Right cardiac atrium (tissue), 5 donors: ENCODE data around the gene NET1. TPM values are rescaled to one million over a fixed set of nuclear protein-coding genes. Genes with fewer than 3 reads are reported as not detected.

Experiments used
- ATAC-seq, 2 donors: fragments of 200-7000 bp; cut with Tn5 transposase; one replicate each; pipeline versions ENCODE4 v1.8.0 to v1.9.1; 2020; ENCODE audit warnings: moderate library complexity in 2 of 2, mild to moderate bottlenecking in 1 of 2
- DNase-seq, 3 donors: peaks; one replicate each; pipeline ENCODE4 v3.0.0-alpha.2; 2020
- H3K27ac ChIP-seq: one replicate; pipeline ENCODE4 v1.5.1; 2013; ENCODE audit warnings: mild to moderate bottlenecking, low read length, control low read depth, moderate library complexity
- H3K27me3 ChIP-seq: one replicate; pipeline ENCODE4 v1.6.1; 2013; ENCODE audit not compliant: control insufficient read depth, insufficient read depth
- H3K4me1 ChIP-seq: one replicate; pipeline ENCODE4 v1.6.1; 2013; ENCODE audit warnings: low read length; ENCODE audit not compliant: control insufficient read depth, insufficient read depth
- H3K4me3 ChIP-seq: one replicate; pipeline ENCODE4 v1.5.1; 2013; ENCODE audit warnings: low read length, control low read depth
- H3K9me3 ChIP-seq: one replicate; pipeline ENCODE4 v1.6.1; 2013; ENCODE audit warnings: low read length; ENCODE audit not compliant: control insufficient read depth
- WGBS: extraction: QIAGEN DNeasy Blood & Tissue Kit; methylation state at CpG from one replicate; pipeline ENCODE4 v1.1.7; 2013; 5-methylcytosine and 5-hydroxymethylcytosine counted together
- intact Hi-C, 4 donors: fragments of 100-400 bp; cut with DNase I; formaldehyde crosslinking; loops; one replicate each; pipeline versions ENCODE4 v1.11.0 to v1.14.0; 2022 to 2023
- polyA plus RNA-seq: library from polyadenylated mRNA; stranded (reverse); fragments of 200-250 nt; gene quantifications from one replicate; pipeline ENCODE4 v1.2.3, GENCODE V29; 2013
- total RNA-seq, 4 donors: library from RNA; stranded (reverse); fragmentation: NEBNext Ultra II Directional; extraction: Animal tissue kit (Norgen Biotek cat#: 25700); gene quantifications; one replicate each; pipeline ENCODE4 v1.2.1, GENCODE V29; 2021
- donor health status: healthy with polysubstance abuse.
- donor health status: DM: no; HTN: yes; CAD: no.
- donor health status: DM: no; HTN: no; CAD: no.
- donor health status: DM: no; HTN: yes; CAD: no; lungs with severe emphysema.
- donor health status: DM: yes; HTN: yes; CAD: no.

The NET1 gene
- total and polyA plus RNA-seq, 5 donors = 6.7 to 26.6 (median 16.9) TPM

- intact Hi-C loops = no loop called here
- WGBS = 87% methylated on average over 27 of the region's 27 CpGs
- ATAC-seq (peak in 1 of 2 donors; percentile 54), DNase-seq (no peak)
- H3K27ac ChIP-seq = no peak overlapping the region
- no peaks in the 10 kb centered on the region for H3K4me1 ChIP-seq
- H3K9me3 ChIP-seq = no peaks in the 10 kb centered on the region
- H3K27me3 ChIP-seq = no peaks in the 10 kb centered on the region
- no peak overlapping the region for H3K4me3 ChIP-seq
Observed at GRCh38 chr10:5488272-5489161, 76.2 kb downstream of the NET1 start.

- intact Hi-C loops = no loop called here
- no peak overlapping the region for H3K4me3 ChIP-seq
- H3K4me1 ChIP-seq = no peaks in the 10 kb centered on the region
- no peak for ATAC-seq
- 92% methylated on average over 4 of the region's 4 CpGs for WGBS
- DNase-seq = no peak
- no peaks in the 10 kb centered on the region for H3K9me3 ChIP-seq
- no peaks in the 10 kb centered on the region for H3K27me3 ChIP-seq
- H3K27ac ChIP-seq = no peak overlapping the region
Observed at GRCh38 chr10:5490032-5490431, 77.7 kb downstream of the NET1 start.

GRCh38 chr10:5490698-5491464 lies 78.5 kb downstream of the NET1 start:
- Histone ChIP-seq H3K9me3 (no peaks in the 10 kb centered on the region), H3K4me3 (no peak overlapping the region), H3K4me1 (no peaks in the 10 kb centered on the region), H3K27me3 (no peaks in the 10 kb centered on the region), H3K27ac (no peak overlapping the region)
- DNase-seq (peak in 1 of 3 donors; percentile 9), ATAC-seq (no peak)
- WGBS = 86% methylated on average over 10 of the region's 10 CpGs
- intact Hi-C loops = no loop called here

GRCh38 chr10:5491477-5491876 lies 79.1 kb downstream of the NET1 start:
- no peaks in the 10 kb centered on the region for H3K4me1 ChIP-seq
- H3K27ac ChIP-seq = no peak overlapping the region
- no peak overlapping the region for H3K4me3 ChIP-seq
- H3K9me3 ChIP-seq = no peaks in the 10 kb centered on the region
- intact Hi-C loops = no loop called here
- H3K27me3 ChIP-seq = no peaks in the 10 kb centered on the region
- 92% methylated on average over 7 of the region's 7 CpGs for WGBS
- DNase-seq = peak in 1 of 3 donors; percentile 31
- no peak for ATAC-seq

GRCh38 chr10:5492322-5492855 lies 80.0 kb downstream of the NET1 start:
- no peak for DNase-seq
- no peaks in the 10 kb centered on the region for H3K27me3 ChIP-seq
- no peak for ATAC-seq
- WGBS = 94% methylated on average over 4 of the region's 4 CpGs
- intact Hi-C loops = no loop called here
- no peak overlapping the region for H3K4me3 ChIP-seq
- no peaks in the 10 kb centered on the region for H3K4me1 ChIP-seq
- no peak overlapping the region for H3K27ac ChIP-seq
- H3K9me3 ChIP-seq = no peaks in the 10 kb centered on the region

- no peaks in the 10 kb centered on the region for H3K27me3 ChIP-seq
- H3K27ac ChIP-seq = no peak overlapping the region
- H3K4me1 ChIP-seq = no peaks in the 10 kb centered on the region
- H3K4me3 ChIP-seq = no peak overlapping the region
- no peaks in the 10 kb centered on the region for H3K9me3 ChIP-seq
- intact Hi-C loops = no loop called here
- no peak for DNase-seq
- ATAC-seq = no peak
- 90% methylated on average over 13 of the region's 13 CpGs for WGBS
Observed at GRCh38 chr10:5492929-5493576, 80.7 kb downstream of the NET1 start.

GRCh38 chr10:5493691-5494090 lies 81.3 kb downstream of the NET1 start:
- Histone ChIP-seq H3K9me3 (no peaks in the 10 kb centered on the region), H3K27ac (no peak overlapping the region), H3K4me1 (no peaks in the 10 kb centered on the region), H3K4me3 (no peak overlapping the region), H3K27me3 (no peaks in the 10 kb centered on the region)
- DNase-seq (no peak), ATAC-seq (no peak)
- intact Hi-C loops = no loop called here
- 78% methylated on average over 3 of the region's 3 CpGs for WGBS

- intact Hi-C loops = no loop called here
- no peaks in the 10 kb centered on the region for H3K27me3 ChIP-seq
- ATAC-seq (no peak), DNase-seq (no peak)
- 83% methylated on average over 8 of the region's 8 CpGs for WGBS
- H3K4me3 ChIP-seq = no peak overlapping the region
- no peak overlapping the region for H3K27ac ChIP-seq
- H3K9me3 ChIP-seq = no peaks in the 10 kb centered on the region
- no peaks in the 10 kb centered on the region for H3K4me1 ChIP-seq
Observed at GRCh38 chr10:5494611-5495010, 82.3 kb downstream of the NET1 start.

GRCh38 chr10:5496261-5497250 lies 84.2 kb downstream of the NET1 start:
- no peaks in the 10 kb centered on the region for H3K9me3 ChIP-seq
- no peak overlapping the region for H3K4me3 ChIP-seq
- H3K27ac ChIP-seq = no peak overlapping the region
- no peaks in the 10 kb centered on the region for H3K4me1 ChIP-seq
- intact Hi-C loops = no loop called here
- ATAC-seq = no peak
- H3K27me3 ChIP-seq = no peaks in the 10 kb centered on the region
- DNase-seq = no peak
- 84% methylated on average over 25 of the region's 25 CpGs for WGBS

GRCh38 chr10:5497289-5497688 lies 84.9 kb downstream of the NET1 start:
- H3K27me3 ChIP-seq = no peaks in the 10 kb centered on the region
- no peaks in the 10 kb centered on the region for H3K4me1 ChIP-seq
- intact Hi-C loops = no loop called here
- H3K27ac ChIP-seq = no peak overlapping the region
- DNase-seq (no peak), ATAC-seq (no peak)
- H3K9me3 ChIP-seq = no peaks in the 10 kb centered on the region
- WGBS = 85% methylated on average over 6 of the region's 6 CpGs
- no peak overlapping the region for H3K4me3 ChIP-seq
